ENCODE measurements around the gene PRPF19. TPM values are rescaled to one million over a fixed set of nuclear protein-coding genes. Genes with fewer than 3 reads are reported as not detected.

The PRPF19 gene
- total RNA-seq, 1 donor from 2014 or later: 44.9 TPM

DNA sequence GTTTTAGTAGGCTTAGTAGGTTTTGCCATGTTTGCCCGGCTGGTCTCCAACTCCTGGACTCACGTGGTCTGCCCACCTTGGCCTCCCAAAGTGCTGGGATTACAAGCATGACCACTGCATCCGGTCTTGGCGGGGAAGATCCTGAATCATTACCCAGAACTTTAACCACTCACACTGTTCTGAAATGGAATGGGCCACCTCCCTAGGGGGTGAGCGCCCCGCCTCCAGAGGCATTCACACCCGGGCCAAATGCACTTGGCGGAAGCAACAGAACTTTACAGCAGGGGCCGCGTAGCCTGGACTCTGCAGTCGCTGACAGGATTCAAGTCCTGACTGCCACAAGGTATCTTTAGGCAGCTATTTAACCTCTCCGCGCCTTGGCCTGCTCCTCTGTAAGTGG, 59.1 kb downstream of the PRPF19 start:
- no peak for DNase-seq (ENCODE audit: low spot score)
- no peak for ATAC-seq

DNA sequence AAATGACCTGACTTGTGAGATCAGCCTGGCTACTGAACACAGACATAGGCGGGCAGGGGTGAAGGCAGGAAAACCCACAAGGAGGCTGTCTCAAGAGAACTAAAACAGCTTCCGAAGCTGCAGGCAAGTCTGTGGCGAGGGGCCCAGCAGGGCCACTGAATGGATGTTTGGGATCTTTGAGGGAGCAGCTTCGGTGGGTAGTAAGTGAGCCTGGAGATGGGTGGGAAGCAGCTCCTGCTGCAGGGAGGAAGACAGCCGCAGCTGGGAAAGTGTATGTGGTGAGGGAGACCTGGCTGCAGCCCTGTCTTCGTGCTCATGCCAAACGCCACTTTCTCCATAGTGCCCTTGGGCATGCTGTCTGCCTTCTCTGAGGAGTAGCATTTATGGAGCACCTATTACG, 61.0 kb downstream of the PRPF19 start:
- ATAC-seq (no peak), DNase-seq (ENCODE audit: low spot score) (no peak)

DNA sequence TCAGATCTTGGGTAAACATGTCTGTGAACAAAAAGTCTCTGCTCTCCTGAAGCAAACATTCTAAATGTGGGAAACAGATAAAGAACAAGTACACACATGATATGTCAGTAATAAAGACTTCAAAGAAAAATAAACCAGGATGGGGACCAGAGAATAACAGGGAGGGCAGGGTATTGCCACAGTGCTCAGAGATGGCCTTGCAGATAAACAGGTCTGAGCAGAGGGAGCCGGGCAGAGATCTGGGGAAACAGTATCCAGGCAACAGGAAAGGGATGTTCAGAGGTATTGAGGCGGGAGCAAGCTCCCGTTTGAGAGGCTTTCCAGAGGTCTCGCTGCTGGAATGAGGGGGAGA, 61.5 kb downstream of the PRPF19 start:
- ATAC-seq (no peak), DNase-seq (ENCODE audit: low spot score) (no peak)

DNA sequence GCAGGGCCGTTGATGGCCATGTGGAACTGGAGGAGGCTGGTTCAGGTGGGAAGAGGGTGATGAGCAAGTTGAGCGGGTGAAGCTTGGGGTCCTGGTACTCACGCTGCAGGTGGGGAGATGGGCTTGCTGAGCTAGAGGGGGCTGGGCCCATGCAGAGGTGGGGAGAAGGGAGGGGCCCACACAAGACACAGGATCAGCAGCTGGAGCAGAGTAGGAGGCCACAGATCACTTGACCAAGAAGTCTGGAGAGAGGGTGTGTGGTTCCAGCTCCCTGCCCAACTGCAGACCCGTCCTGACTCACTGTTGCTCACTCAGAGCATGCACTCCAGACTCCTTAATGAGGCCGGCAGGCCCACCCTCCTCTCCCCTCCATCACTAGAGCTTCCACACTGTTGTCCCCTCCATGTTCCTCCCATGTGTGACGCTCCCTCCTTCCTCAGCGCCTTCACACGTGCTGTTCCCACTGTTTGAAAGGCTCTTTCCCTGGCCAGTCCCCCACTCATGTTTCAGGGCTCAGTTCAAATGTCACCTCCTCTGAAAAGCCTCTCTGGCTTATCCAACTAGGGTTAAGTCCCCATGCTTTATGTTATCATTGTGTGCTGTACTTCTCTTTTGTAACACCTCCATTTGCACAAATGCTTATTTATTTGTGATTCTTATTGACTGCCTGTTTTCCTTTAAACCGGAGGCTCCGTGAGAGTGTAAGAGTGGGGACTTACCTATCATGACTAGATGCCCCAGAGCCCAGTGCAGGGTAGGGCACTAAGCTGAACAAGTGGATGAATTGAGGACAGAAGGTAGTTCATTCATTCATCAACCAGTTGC, 62.1 kb downstream of the PRPF19 start:
- ATAC-seq (no peak), DNase-seq (ENCODE audit: low spot score) (no peak)

DNA sequence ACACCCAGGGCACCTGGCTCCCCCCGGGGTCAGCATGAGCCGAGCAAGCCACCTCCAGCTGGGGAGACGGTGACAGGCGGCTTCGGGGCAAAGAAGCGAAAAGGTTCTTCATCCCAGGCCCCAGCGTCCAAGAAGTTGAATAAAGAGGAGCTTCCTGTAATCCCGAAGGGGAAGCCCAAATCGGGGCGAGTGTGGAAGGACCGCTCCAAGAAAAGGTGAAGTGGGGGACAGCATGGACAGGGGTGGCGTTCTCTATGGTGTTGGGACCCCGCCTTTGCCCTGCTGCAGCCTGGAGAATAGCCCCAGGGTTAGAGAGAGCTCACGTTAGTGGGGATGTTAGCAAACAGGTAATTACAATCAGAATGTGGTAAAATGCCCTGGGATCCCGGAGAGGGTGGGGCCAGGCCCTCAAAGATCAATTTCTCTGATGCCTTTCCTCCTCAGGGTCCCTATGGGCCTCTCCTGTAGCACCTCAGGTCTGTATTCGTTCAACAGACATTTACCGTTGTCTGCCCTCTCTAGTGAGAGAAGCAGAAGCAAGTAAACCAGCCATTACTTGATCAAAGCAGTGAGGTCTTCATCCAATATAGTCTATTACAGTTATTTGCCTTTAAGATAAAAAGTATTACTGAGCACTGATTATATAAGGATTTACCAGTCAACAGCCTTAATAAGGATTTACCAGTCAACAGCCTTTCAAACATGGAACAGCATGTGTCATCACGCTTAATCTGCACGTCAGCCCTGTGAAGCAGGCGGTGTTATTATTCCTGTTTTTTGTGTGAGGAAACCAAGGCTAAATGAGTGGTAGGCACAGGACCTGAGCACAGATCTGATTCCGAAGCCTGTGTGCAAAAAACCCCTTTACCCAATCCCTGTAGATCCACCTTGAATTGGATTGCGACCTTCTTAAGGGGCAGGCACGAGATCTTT, 63.5 kb downstream of the PRPF19 start:
- DNase-seq (ENCODE audit: low spot score) (no peak), ATAC-seq (no peak)

DNA sequence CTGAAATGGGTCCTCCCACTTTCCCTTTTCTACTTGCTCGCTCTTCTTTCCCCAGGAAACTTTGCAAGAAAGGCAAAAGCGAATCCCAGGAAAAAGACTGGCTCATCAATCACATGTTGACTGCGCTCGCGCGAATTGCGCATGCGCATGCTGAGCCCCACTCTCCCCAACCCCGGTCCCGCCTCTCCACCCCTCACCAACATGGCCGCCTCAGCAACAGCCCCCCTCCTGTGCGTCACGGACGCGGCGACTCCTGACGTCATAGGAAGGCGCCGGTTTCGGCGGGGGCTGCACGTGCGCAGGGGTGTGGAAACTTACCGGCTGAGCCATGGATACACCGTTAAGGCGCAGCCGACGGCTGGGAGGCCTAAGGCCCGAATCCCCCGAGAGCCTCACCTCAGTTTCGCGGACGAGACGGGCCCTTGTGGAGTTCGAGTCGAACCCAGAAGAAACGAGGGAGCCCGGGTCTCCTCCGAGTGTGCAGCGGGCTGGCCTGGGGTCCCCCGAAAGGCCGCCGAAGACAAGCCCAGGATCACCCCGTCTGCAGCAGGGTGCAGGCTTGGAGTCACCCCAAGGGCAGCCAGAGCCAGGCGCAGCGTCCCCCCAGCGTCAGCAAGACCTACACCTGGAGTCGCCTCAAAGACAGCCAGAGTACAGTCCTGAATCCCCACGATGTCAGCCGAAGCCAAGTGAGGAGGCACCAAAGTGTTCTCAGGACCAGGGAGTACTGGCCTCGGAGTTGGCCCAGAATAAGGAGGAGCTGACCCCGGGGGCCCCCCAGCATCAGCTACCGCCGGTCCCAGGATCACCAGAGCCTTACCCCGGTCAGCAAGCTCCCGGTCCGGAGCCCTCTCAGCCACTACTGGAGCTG, 64.4 kb downstream of the PRPF19 start, which contains the start of gene CCDC86:
CCDC86 (plus strand) TSS at position 317 of the 871 bp plus-strand sequence; CDS start at position 329, 12 bp downstream.
- ATAC-seq: peak; percentile 95

More for the DNA sequence above, 64.4 kb downstream of the PRPF19 start, which contains the start of gene CCDC86:
- peak; percentile 95 for DNase-seq (ENCODE audit: low spot score)

Other genes starting within 250 kb of the PRPF19 start
- gene MS4A8, start 207.0 kb downstream of the PRPF19 start, total RNA-seq: not detected
- gene MS4A18, start 181.9 kb downstream of the PRPF19 start, total RNA-seq: not detected
- not detected for gene MS4A15, start 149.7 kb downstream of the PRPF19 start, total RNA-seq
- gene MS4A10, start 121.3 kb downstream of the PRPF19 start, total RNA-seq: not detected
- gene CCDC86, start 64.5 kb downstream of the PRPF19 start, total RNA-seq: 4.7 TPM
- gene PTGDR2, start 50.6 kb downstream of the PRPF19 start, total RNA-seq: 0.18 TPM
- gene ZP1, start 39.0 kb downstream of the PRPF19 start, total RNA-seq: not detected
- 36.9 TPM for gene TMEM109, start 7.6 kb upstream of the PRPF19 start, total RNA-seq
- 2.1 TPM for gene TMEM132A, start 17.9 kb upstream of the PRPF19 start, total RNA-seq
- gene SLC15A3, start 45.6 kb upstream of the PRPF19 start, total RNA-seq: 8.8 TPM
- gene CD6, start 65.1 kb upstream of the PRPF19 start, total RNA-seq: 0.83 TPM
- 0.55 TPM for gene CD5, start 195.9 kb upstream of the PRPF19 start, total RNA-seq

Data from left lobe of liver (tissue), 2 donors.